Right hindlimb (tissue), 1 donor: ENCODE measurements around the gene TMEM54.

Experiments
- DNase-seq: peaks from one replicate; pipeline ENCODE4 v3.0.0-alpha.2; 2018

TMEM54 gene

DNA sequence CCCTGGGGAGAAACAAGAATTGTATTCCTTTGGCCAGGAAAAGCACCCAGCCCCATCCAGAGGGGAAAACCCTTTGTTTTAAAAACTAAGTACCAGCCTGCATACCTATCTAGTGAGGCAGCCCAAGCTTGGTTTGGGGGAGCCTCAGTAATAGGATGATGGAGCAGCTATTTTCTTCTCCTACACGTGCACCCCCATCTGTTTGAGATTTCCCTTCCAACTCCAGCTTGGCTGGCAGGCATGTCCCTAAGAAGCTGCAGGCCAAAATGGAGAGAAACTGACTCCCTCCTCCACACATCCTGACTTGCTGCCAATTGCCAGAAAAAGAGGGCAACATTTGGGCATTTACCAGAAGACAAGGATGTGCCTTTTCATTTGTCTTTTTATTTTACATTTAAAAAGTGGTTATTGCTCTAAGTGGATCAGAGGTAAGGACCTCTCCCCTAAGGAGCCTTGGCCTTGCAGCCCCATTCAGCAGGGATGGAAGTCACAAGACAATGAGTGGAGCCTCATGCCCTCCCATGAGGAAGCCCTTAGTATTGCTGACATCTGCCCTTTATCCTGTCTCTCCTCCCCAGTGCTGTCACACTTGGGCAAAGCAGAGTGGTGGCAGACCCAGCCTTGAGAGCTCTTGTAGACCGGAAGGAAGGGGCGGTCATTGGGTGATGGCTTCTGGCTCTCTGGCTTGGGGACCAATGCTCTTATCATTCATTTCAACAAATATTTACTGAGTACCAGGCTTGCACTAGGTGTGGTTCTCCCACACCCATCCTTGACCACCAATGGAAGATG lies 39.1 kb downstream of the TMEM54 start:
- DNase-seq = no peak

- DNase-seq = no peak
Measured at GRCh38 chr1:32860566-32860965, 40.6 kb downstream of the TMEM54 start.

DNA sequence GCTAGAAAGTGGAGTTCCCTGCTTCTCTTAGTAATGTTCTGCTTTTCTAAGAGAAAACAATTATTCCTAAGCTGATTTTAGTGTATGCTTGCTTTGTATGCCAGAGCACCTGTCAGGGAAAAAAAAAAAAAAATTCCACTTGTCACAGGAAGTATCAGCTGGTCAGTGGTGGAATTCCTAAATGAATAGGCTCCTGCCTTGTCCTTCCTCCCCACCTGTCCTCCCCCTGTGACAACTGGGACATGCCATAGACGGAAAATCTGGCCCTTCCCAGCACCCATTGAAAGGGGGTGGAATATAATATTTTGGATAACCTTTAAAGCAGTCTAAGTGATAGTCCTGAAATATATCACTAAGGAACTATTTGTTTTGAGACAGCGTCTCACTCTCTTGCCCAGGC lies 41.3 kb downstream of the TMEM54 start:
- DNase-seq = no peak

DNA sequence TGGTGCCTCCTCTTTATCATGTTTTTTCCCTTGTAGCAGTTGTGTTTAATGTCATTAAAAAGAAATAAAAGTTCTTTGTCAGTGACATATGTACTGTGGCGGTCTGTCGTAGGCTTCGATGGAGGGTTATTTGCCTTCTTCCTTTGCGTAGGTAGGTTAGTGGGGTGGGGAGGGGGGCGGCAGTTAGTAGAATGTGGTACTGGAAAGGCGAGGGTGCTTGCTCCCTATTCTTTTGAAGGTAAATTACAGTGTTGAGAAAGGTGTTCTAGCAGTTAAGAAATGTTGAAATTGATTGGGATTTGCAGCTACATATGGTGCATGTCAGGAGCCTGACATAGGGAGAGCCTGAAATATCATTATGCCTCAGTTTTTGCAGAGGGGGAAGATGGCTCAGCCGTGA lies 42.4 kb downstream of the TMEM54 start:
- no peak for DNase-seq

- DNase-seq = no peak
Measured at GRCh38 chr1:32858136-32858535, 43.1 kb downstream of the TMEM54 start.

DNA sequence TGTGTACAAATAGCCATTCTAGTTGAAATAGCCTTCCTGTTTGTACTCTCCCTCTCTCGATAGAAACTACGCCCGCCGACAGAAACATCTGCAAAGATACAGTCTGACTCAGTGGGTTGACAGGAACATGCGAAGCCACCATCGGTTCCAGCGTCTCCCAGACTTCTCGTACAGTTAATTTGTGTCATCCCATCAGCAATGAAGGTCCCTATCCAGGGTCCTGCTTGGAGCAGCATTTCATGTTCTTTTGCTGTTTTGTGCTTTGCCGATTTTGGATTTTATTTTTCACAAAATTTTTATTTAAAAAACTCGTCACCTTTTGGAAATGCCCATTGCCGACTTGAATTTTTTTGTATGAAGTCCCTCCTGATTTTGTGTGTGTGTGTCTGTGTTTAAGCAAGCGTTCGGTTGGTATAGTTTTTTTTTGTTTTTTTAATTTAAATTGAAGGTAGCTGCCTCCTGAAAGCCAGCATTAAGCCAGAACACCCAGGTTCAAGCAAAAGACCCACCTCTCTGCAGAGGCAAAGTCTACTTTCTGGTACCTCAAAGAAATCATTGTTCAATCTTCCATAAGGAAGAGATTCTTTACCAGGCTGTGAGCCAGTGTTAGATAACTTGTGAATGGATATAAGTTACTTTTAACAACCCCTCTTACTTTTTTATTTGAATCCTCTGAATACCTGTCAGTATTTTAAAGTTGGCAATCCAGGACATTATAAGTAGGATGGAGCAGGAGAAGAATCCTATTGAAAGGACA lies 45.1 kb downstream of the TMEM54 start:
- DNase-seq = no peak

GRCh38 chr1:32848354-32849063 lies 52.7 kb downstream of the TMEM54 start:
- DNase-seq = no peak
